Measurements from ENCODE around the gene HOMEZ.

DNA sequence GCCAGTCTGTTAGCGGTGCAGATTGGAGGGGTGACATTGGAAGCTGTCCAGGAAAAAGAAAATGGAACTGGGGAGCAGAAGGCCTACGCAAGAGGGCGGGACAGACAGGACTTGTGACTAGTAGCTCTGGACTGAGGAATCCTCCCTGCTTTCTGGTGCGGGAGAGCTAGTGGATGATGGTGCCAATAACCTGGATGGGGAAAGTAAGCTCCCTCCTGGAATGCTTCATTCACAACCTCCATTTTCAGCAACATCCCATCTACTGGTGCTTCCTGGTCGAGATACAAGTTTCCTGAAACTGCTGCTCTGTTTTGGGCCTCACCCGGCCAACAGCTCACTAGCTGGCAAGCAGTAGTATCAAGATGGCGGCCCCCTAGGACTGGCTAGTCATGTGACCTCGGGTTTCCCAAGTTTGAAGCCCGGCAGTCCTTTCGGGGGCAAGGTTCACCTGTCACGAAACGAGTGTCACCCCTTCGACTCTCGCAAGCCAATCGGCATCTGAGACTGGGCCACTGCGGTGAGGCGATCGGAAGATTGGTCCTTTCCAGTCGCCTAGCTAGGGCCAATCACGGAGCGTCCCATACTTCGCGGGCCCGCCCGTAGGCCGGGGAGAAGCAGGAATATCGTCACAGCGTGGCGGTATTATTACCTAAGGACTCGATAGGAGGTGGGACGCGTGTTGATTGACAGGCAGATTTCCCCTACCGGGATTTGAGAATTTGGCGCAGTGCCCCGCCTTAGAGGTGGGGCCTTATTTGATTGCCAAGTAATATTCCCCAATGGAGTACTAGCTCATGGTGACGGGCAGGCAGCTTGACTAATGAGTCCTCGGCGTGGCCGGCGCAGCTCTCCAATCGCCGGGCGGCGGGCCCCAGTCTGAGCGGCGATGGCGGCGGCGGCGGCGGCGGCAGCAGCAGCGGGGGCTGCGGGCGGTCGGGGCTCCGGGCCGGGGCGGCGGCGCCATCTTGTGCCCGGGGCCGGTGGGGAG, 34.9 kb upstream of the HOMEZ start, which contains the start of gene PABPN1:
- TF ChIP-seq, protein P1, sequence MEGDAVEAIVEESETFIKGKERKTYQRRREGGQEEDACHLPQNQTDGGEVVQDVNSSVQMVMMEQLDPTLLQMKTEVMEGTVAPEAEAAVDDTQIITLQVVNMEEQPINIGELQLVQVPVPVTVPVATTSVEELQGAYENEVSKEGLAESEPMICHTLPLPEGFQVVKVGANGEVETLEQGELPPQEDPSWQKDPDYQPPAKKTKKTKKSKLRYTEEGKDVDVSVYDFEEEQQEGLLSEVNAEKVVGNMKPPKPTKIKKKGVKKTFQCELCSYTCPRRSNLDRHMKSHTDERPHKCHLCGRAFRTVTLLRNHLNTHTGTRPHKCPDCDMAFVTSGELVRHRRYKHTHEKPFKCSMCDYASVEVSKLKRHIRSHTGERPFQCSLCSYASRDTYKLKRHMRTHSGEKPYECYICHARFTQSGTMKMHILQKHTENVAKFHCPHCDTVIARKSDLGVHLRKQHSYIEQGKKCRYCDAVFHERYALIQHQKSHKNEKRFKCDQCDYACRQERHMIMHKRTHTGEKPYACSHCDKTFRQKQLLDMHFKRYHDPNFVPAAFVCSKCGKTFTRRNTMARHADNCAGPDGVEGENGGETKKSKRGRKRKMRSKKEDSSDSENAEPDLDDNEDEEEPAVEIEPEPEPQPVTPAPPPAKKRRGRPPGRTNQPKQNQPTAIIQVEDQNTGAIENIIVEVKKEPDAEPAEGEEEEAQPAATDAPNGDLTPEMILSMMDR (IDR thresholded peaks at IDR 0.05; ENCODE audit: borderline replicate concordance, extremely low read depth, low read length, poor library complexity, severe bottlenecking) = no peak
- no peak for TF ChIP-seq EZH2 (IDR thresholded peaks at IDR 0.05; ENCODE audit: borderline replicate concordance, low read depth, low read length, severe bottlenecking)

Data from DND-41 (cell line).